GM19023 (cell line): ENCODE results near the gene PCSK4.
"Not testable (repeated sequence)": the region's sequence is repeated elsewhere in the genome, so short reads cannot be mapped to it uniquely, and the experiment has no call there.

ENCODE experiments used
- ATAC-seq: cut with Tn5 transposase; IDR thresholded peaks from one replicate; pipeline ENCODE4 v1.9.1; 2021; ENCODE audit warnings: mild to moderate bottlenecking, moderate library complexity; ENCODE audit not compliant: unreplicated experiment

Gene PCSK4

DNA sequence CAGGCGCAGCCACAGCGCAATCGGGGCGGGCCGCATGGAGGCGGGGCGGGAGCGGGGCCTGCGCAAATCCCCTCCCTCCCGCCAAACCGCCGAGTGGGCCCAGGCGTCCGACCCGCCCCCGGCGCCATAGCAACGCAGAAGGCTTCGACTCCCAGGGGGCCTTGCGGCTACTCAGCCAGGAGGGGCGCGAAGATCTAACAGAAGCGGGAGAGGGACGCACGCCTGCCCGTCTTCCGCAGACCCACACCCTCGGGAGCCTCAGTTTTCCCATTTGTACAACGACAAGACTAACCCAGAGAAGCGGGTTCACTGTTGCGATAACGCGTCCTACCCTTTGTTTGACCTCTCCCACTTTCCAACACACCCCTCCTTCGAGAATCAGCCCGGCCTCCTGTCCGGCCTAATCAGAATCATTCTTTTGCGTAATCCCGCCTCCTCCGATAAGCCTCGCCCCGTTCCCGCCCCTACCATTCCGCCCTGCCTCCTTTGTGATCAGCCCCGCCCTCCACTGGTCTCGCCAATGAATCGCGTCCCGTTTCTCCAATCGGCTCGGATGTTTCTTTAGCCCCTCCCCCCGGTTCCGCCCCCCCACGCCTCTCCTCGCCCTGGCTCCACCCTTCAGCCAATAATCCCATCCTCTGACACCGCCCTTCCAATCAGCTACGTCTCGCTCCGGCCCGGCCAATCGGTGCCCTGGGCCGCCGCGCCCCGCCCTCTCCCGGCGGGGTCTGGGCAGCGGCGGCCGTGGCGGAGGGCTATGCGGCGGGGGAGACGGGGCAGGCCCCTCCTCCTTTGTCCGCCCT lies at the start of gene PCSK4:
PCSK4 (minus strand) TSS at position 40 of the 803 bp plus-strand sequence; CDS start at position 36, 4 bp downstream.
- peak; percentile 78 for ATAC-seq

DNA sequence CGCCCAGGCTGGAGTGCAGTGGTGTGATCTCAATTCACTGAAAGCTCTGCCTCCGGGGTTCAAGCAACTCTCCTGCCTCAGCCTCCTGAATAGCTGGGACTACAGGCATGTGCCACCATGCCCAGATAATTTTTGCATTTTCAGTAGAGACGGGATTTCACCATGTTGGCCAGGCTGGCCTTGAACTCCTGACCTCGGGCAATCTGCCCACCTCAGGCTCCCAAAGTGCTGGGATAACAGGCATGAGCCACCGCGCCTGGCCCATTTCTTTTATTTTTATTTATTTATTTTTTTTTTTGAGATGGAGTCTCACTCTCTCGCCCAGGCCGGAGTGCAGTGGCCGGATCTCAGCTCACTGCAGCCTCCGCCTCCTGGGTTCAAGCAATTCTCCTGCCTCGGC lies 49.6 kb upstream of the PCSK4 start:
- ATAC-seq: not testable (repeated sequence)

DNA sequence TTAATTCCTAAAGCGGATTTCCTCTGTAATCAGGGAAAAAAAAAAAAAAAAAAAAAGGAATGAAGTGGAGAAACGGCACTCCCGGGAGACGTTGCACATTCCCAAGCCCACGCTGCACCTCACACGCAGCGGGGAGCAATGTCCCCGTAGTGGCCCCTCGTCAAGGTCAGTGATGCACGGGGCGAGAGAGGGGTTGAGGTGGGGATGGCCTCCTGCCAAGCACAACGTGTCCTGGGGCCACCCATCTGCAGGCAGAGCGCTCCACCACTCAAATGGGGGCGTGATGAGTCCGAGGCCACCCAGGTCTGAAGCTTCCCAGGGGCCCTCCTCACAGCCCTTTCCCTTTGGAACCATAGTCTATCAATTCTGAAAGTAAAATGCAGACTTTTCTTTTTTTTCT lies 48.8 kb upstream of the PCSK4 start:
- ATAC-seq: no peak

DNA sequence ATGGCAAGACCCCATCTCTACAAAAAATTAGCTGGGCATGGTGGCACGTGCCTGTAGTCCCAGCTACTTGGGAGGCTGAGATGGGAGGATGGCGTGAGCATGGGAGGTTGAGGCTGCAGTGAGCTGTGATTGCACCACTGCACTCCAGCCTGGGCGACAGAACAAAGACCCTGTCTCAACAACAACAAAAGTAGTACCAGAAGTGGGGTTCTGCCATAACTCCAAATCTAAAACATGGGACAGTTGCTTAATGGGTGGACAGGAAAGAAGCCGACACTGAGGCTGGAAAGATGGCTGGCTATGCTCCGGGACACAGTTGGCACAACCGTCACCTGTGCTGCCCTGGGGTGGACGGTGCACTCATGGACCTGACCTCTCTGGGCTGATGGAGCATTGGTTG lies 45.5 kb upstream of the PCSK4 start:
- not testable (repeated sequence) for ATAC-seq

DNA sequence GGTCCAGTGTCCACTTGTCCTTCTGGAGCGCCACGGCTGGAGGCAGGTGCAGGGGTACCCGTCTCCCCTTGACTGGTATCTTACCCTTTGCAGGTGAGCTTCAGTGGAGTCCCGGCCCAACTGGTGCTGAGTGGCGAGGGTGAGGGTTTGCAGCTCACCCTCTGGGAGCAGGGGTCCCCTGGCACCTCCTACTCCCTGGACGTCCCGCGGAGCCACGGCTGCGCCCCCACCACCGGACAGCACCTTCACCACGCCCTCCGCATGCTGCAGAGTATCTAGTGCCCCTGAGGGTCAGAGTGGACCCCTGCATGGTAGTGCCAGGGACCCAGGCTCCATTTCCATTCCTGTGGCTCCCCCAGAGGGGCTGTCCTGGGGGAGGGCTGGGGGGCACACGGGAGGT lies 44.8 kb upstream of the PCSK4 start:
- no peak for ATAC-seq

DNA sequence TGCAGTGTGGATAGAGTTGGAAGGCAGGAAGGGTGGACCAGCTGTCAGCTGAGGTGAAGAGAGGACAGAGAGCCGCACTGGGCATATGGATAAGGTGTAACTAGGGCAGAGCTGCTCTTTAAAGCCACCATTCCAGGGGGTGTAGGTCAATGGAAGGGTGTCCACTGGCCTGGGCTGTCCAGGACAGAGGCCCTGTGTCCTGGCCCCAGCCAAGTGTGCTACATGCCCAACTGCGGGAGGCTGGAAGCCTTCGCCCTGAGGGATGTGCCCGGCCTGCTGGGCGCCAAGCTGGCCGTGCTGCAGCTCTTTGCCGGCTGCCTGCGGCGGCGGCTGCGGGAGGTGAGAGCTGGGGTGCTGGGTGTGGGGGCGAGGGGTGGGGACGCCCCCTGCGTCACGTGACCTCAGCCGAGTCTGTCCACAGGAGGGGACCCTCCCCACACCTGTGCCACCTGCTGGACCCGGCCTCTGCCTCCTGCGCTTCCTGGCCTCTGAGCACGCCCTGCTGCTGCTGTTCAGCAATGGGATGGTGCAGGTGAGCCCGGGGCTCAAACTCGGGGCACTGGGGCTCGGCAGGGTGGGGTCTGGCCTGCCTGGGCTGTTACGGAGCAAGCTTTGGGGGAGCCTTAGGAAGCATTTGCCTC lies 43.5 kb upstream of the PCSK4 start:
- ATAC-seq: no peak

DNA sequence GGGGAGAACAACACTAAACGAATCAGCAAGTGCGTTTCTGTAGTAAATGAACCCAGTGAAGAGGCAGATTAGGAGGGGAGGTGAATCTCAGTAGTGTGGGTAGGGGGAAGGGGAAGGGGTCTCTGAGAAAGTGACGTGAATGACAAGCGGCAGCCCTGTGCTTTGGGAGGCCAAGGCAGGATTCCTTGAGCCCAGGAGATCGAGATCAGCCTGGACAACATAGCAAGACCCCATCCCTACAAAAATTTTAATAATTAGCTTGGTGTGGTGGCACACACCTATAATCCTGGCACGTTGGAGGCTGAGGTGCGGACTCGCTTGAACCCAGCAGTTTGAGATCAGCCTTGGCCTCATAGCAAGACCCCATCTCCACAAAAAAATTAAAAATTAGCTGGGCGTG lies 41.9 kb upstream of the PCSK4 start:
- no peak for ATAC-seq

DNA sequence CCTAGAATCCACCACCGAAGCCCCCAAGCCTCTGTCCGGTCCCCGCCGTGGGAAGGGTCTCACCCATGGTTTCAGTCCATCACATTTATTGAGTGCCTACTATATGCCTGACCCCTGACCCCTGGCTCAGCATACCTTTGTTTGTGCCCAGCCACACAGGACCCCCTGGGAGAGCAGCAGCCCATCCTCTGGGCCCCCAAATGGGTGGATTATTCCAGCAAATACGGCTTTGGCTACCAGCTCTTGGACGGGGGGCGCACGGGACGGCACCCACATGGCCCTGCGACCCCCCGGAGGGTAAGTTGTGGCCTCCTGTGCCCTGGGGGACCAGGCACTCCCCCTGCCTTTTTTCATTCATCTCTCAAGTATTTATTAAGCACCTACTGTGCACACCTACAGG lies 41.4 kb upstream of the PCSK4 start:
- ATAC-seq: no peak

DNA sequence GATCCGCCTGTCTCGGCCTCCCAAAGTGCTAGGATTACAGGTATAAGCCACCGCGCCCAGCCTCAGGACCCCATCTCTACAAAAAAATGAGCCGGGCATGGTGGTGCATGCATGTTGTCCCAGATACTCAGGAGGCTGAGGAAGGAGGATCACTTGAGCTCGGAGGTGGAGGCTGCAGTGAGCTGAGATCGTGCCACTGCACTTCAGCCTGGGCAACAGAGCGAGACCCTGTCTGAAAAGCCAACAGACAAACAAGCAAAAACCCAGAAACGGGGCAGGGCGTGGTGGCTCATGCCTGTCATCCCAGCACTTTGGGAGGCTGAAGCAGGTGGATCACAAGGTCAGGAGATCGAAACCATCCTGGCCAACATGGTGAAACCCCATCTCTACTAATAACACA lies 40.7 kb upstream of the PCSK4 start:
- not testable (repeated sequence) for ATAC-seq

DNA sequence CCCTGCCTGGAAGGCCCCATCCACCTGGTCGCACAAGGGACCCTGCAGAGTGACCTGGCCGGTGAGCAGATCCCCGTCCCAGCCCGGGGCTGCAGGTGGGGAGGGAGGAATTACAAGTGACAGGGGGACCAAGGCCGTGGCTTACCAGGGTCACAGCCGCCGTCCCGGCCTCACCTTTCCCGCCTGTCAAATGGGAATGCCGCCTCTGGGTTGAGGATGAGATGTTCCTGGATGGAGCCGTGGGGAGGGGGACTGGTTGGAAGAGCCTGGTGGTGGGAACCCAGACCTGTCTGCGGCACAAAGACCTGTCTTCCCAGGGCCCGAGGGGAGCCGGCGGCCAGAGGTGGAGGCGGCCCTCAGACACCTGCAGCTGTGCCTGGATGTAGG lies 39.3 kb upstream of the PCSK4 start:
- no peak for ATAC-seq

DNA sequence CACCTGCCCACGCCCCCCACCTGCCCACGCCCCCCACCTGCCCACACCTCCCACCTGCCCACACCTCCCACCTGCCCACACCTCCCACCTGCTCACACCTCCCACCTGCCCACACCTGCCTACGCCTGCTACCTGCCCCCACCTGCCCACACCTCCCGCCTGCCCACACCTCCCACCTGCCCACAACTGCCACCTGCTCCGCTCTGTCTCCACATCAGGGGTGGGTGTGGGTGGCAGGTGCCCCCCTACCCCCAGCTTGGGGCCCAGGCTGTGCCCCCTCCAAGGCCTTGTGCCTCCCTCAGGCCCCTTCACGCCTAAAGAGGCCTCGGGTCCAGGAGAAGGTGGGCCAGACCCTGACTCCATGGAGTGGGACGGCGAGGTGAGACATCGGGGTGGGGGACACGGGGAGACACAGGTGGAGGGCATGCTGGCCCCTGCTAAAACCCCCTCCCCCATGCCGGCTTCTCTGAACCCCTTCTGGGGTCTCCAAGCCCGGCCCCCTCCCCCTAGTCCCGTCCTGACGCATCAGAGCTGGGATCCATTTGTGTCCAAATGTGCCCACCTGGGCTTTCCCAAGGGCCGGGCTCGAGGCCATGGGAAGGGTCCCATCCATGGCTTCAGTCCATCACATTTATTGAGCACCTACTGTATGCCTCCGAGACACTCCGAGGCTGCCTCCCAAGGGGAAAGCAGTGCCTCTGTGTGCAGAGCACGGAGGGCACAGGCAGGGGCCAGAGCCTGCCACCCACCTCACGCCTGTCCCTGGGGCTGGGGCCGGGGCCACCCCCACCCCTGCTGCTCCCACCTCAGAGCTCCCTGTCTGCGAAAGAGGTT lies 38.7 kb upstream of the PCSK4 start:
- no peak for ATAC-seq

DNA sequence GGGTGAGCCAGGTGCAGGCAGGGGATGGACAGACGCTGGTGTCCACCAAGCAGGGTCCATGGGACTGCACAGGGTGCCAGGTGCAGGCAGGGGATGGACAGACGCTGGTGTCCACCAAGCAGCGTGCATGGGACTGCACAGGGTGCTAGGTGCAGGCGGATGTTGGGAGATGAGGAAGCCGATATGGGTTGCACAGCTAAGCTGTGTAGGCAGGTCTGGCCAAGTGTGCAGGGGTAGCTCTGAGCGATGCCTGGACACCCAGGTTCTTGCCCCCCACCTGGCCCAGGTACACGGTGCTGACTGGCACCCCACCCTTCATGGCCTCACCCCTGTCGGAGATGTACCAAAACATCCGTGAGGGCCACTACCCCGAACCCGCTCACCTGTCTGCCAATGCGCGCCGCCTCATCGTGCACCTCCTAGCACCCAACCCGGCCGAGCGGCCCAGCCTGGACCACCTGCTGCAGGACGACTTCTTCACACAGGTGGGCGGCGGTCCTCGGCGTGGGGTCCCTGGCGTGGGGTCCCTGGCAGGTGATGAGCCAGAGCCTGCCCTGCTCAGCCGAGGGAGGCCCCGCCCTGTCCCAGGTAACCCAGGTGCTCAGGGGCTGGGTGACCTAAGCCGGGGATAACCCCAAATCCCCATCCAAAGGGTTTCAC lies 37.6 kb upstream of the PCSK4 start:
- ATAC-seq: no peak

DNA sequence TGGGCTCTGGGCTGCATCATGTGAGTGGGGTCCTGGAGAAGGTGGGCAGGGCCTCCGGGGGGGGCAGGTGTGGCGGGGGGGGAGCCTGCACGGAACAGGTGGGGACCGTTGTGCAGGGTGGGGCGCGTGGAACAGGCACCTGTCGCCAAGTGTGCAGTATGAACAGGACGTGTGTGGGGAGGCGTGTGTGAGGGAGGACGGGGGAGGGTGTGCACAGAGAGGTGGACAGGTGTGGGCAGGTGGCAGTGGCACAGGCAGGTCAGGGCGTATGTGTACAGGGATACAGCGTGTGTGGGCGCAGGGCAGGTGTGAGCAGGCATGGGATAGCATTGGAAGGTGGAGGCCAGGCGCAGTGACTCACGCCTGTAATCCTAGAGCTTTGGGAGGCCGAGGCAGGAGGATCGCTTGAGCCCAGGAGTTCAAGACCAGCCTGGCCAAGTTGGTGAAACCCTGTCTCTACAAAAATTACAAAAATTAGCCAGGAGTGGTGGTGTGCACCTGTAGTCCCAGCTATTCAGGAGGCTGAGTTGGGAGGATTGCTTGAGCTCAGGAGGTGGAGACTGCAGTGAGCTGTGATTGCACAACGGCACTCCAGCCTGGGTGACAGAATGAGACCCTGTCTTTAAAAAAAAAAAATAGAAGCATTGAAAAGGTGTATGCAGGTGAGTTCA lies 37.0 kb upstream of the PCSK4 start:
- ATAC-seq: no peak

DNA sequence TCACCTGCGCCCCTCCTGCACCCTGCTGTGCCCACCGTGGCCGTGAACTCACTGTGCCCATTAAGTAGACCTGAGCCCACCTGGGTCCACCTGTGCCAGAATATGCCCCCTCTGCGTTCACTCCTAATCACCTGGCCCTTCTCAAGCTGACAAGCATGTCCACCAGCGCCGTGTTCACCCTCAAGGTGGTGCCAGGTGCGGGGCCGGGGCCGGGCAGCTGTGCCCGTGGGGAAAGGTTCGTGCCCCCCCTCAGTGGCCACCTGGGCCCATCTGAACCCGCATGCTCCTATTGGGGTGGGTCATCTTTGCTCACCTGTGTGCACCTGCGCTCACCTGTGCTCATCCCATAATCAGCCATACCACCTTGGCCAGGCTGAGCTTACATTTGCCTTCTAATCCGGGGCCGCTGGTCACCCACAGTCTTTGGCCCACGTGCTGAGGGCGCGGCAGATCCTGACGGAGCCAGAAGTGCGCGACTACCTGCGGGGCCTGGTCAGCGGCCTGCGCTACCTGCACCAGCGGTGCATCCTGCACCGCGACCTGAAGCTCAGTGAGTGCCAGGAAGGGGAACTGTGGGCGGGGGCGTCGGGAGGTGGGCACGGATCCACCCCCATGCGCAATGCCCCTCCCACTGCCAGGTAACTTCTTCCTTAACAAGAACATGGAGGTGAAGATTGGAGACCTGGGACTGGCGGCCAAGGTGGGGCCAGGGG lies 36.1 kb upstream of the PCSK4 start:
- no peak for ATAC-seq

DNA sequence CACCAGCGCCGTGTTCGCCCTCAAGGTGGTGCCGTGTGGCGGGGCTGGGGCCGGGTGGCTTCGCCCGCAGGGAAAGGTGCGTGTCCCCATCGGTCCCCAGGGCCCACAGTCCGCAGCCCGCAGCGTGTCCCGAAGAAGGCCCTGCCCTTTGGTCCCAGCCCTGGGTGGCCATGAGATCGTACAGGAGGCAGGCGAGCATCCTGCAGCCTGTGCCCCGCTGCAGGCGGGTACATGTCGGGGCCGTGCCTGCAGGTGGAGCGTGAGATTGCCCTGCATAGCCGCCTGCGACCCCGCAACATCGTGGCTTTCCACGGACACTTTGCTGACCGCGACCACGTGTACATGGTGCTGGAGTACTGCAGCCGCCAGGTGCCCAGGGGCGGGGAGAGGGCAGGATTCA lies 35.2 kb upstream of the PCSK4 start:
- ATAC-seq: no peak

DNA sequence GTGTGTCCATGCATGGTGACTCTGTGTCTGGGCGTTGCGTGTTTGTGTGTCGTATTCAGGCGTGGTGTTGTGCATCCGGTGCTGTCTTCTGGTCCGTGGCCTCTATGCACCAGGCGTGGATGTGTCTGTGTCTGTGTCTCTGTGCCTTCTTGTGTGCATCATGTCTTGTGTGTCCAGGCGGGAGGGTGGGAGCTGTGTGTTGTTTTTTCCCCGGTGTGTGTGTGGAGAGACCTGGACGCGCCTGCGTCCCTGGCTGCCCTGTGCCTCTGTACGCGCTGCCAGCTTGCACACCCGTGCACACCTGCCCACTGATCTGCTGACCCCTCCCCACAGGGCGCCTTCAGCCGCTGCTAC lies 34.8 kb upstream of the PCSK4 start:
- no peak for ATAC-seq

DNA sequence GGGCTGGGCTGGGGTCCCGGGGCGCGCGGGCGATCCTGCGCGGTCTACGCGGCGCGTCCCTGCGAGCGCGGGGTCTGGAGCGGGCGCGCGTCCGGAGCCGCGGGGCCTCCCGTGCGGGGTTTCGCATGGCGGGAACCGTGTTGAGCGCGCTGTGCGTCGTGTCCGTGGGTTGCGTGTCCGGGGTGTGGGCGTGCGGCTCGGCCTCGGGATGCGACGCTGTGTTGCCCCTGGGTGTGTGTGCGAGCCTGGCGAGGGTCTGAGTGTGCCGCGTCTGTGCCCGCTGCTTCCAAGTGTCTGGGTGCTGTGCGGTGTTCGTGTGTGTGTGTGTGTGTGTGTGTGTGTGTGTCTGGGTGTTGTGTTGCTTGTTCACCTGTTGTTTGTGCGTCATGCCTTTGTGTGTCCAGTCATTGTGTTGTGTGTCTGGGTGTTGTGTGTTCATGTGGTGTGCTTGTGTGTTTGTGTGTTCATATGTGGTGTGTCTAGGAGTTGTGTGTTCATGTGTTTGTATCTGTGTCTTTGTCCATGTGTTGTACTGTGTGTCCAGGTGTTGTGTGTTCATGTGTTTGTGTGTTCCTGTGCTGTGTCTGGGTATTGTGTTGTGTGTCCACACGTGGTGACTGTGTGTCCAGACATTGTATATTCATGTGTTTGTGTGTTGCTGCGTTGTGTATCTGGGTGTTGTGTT lies 34.3 kb upstream of the PCSK4 start:
- no peak for ATAC-seq

DNA sequence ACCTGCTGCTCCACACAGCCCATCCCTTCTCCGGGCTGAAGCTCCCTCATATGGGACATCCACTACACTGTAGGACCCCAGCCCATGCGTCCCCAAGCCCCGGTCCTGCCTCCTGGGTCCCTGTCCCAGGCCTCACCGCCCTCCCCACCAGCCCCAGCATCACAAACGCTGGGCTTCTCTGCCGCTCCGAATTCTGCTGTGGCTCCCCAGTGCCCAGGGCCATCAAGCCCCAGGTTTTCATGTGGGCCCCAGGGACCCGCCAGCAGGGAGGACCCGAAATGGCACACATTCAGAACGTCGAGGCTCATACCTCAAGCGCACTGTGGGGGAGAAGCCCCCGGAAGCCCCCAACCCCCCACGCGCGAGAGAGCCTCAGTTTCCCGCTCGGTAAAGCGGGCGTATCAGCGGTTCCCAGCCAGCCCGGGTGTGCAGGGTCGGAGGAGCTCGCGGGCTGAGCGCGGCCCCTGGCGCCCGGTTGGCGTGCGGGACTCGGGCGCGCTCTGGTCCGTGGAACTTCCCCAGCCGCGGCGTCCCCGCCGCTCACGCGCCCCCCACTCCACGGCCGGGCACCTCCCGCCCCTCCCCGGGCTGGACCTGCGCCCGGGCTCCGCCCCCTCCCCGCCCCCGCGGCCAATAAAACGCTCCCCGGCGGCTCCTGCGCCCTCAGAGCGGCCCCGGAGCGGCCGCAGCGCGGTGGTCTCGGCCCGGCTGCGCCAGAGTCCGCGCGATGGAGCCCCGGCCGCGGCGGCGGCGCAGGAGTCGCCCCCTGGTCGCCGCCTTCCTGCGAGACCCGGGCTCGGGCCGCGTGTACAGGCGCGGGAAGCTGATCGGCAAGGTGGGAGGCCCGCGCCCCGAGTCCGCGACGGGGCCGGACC lies 33.5 kb upstream of the PCSK4 start, which contains the start of gene PLK5:
PLK5 (plus strand) TSS at position 666 of the 875 bp plus-strand sequence. CDS start 2,920 bp downstream, outside the sequence.
- ATAC-seq: no peak
